Esophagus squamous epithelium (tissue), 4 donors: ENCODE data around the gene DENND11.

Source experiments
- POLR2A ChIP-seq, 4 donors: fragments of 450-650 bp; IDR thresholded peaks; one replicate each; pipeline ENCODE4 v1.6.1; 2017; ENCODE audit warnings: antibody characterized with exemption in 4 of 4, mild to moderate bottlenecking in 4 of 4, moderate library complexity in 3 of 4
- TF ChIP-seq, protein P1 (sequence below), 6 experiments: fragments of 450-650 bp in 4 of 6; fragments of 200-600 bp in 2 of 6; sonication (generic) in 2 of 6; IDR thresholded peaks; one replicate each; pipeline ENCODE4 v1.5.1; 2016 to 2019; ENCODE audit warnings: antibody characterized with exemption in 6 of 6, mild to moderate bottlenecking in 4 of 6, moderate library complexity in 4 of 6

DNA sequence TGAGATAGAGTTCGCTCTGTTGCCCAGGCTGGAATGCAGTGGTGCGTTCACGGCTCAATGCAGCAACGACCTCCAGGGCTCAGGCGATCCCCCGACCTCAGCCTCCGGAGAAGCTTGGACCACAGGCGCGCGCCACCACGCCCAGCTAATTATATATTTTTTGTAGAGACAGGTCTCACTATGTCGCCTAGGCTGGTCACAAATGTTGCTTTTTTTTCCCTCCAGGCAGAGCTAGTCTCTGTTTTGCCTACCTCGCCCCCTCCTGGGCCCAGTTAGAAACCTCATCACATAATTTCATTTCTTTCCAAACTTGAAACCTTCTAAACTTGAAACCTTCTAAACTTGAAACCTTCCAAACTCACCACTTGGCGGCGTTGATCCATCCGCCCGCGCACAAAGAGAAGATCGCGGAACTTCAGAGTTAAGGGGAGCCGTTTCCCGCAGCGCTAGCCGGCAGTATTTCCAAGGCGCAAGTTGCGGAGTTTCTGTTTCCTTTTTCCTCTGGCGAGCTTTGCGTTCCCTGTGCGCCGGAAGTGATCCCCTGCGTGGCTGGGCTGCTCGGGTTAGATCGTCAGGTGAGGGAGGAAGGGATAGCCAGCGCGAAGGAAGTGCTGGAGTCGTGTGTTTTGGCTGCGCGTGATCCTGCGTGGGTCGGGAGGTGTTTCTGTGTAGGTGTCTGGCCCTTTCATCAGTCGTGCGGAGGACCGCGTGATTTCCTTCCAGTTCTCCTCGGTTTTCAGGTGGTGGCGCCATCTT lies 36.0 kb upstream of the DENND11 start, which contains the start of gene SSBP1:
- TF ChIP-seq, protein P1, sequence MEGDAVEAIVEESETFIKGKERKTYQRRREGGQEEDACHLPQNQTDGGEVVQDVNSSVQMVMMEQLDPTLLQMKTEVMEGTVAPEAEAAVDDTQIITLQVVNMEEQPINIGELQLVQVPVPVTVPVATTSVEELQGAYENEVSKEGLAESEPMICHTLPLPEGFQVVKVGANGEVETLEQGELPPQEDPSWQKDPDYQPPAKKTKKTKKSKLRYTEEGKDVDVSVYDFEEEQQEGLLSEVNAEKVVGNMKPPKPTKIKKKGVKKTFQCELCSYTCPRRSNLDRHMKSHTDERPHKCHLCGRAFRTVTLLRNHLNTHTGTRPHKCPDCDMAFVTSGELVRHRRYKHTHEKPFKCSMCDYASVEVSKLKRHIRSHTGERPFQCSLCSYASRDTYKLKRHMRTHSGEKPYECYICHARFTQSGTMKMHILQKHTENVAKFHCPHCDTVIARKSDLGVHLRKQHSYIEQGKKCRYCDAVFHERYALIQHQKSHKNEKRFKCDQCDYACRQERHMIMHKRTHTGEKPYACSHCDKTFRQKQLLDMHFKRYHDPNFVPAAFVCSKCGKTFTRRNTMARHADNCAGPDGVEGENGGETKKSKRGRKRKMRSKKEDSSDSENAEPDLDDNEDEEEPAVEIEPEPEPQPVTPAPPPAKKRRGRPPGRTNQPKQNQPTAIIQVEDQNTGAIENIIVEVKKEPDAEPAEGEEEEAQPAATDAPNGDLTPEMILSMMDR (IDR thresholded peaks at IDR 0.05) = peak; percentile 58 to 99 (median 84)
- TF ChIP-seq POLR2A (IDR thresholded peaks at IDR 0.05) = peak in 3 of 4 donors; percentile 23 to 59 (median 29)
